ENCODE results near the gene TRABD2A.

DNA sequence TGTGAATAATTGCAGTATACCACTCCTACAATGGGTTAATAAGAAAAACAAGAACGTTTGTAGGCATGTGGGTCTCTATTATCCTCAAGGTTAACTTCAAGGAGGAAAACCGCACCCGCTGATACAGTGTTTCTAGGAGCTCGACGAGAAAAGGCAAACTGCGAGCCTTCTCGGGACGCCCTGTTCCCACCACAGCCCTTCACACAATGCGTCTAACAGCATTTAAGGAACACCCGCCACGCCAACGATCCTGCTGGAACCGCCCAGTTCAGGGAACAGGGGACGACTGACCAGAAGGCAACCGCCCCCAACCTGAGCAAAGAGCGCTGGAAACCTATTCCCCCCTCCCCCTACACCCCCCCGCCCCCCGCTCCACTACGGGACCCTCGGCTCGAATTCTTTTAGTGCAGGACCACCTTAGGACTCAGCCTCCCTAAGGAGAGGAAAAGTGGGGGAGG is 23.9 kb upstream of the TRABD2A start:
- TF ChIP-seq POLR2AphosphoS5 (IDR thresholded peaks at IDR 0.05) (peak; percentile 40 to 93 (median 85)), POLR2A (IDR thresholded peaks at IDR 0.05) (peak; percentile 35 to 45)

Data from sigmoid colon (tissue), 4 donors.